ENCODE data around the gene KRT6A. TPM values are rescaled to one million over a fixed set of nuclear protein-coding genes. Genes with fewer than 3 reads are reported as not detected.

KRT6A gene
- total RNA-seq, 1 experiment from 2014 or later = 0.24 TPM

GRCh38 chr12:52524241-52524897 lies 31.3 kb upstream of the KRT6A start:
- ChIA-PET POLR2A (ENCODE audit: low non-redundant PET) (no interaction called here), CTCF (no interaction called here)
- intact Hi-C loops (cut with micrococcal nuclease; ENCODE audit: unreplicated experiment) = no loop called here
- no peaks in the 10 kb centered on the region for H3K9me3 ChIP-seq (ENCODE audit: low read depth, low read length, poor library complexity, severe bottlenecking)
- H3K36me3 ChIP-seq (ENCODE audit: insufficient read depth, low read length, poor library complexity, severe bottlenecking) = no peaks in the 10 kb centered on the region
- peaks cover 14% of the 10 kb centered on the region for H3K4me1 ChIP-seq (ENCODE audit: insufficient read depth, low read length, poor library complexity, severe bottlenecking)
- no peak for DNase-seq (ENCODE audit: low spot score)
- TF ChIP-seq, protein P1, sequence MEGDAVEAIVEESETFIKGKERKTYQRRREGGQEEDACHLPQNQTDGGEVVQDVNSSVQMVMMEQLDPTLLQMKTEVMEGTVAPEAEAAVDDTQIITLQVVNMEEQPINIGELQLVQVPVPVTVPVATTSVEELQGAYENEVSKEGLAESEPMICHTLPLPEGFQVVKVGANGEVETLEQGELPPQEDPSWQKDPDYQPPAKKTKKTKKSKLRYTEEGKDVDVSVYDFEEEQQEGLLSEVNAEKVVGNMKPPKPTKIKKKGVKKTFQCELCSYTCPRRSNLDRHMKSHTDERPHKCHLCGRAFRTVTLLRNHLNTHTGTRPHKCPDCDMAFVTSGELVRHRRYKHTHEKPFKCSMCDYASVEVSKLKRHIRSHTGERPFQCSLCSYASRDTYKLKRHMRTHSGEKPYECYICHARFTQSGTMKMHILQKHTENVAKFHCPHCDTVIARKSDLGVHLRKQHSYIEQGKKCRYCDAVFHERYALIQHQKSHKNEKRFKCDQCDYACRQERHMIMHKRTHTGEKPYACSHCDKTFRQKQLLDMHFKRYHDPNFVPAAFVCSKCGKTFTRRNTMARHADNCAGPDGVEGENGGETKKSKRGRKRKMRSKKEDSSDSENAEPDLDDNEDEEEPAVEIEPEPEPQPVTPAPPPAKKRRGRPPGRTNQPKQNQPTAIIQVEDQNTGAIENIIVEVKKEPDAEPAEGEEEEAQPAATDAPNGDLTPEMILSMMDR (conservative IDR thresholded peaks at IDR 0.05; ENCODE audit: low read depth, low read length) = no peak
- TF ChIP-seq EZH2 (IDR thresholded peaks at IDR 0.05; ENCODE audit: borderline replicate concordance, low read depth, low read length, poor library complexity, severe bottlenecking) = no peak
- no TSS peak for BruUV-seq (replicated peaks)
- no peaks in the 10 kb centered on the region for H3K27me3 ChIP-seq (replicated peaks; ENCODE audit: insufficient read depth, low read depth, low read length, poor library complexity)
- no peak overlapping the region for H3K4me3 ChIP-seq (ENCODE audit: low read depth, low read length, poor library complexity, severe bottlenecking)
- no peak overlapping the region for H3K27ac ChIP-seq (ENCODE audit: low read depth, low read length, poor library complexity, severe bottlenecking)

- POLR2A ChIA-PET (ENCODE audit: low non-redundant PET) = no interaction called here
- H3K4me1 ChIP-seq (ENCODE audit: insufficient read depth, low read length, poor library complexity, severe bottlenecking) = peaks cover 14% of the 10 kb centered on the region
- CTCF ChIA-PET = no interaction called here
- no peaks in the 10 kb centered on the region for H3K36me3 ChIP-seq (ENCODE audit: insufficient read depth, low read length, poor library complexity, severe bottlenecking)
- H3K27me3 ChIP-seq (replicated peaks; ENCODE audit: insufficient read depth, low read depth, low read length, poor library complexity) = no peaks in the 10 kb centered on the region
- no peak overlapping the region for H3K4me3 ChIP-seq (ENCODE audit: low read depth, low read length, poor library complexity, severe bottlenecking)
- intact Hi-C loops (cut with micrococcal nuclease; ENCODE audit: unreplicated experiment) = no loop called here
- DNase-seq (ENCODE audit: low spot score) = no peak
- BruUV-seq (replicated peaks) = no TSS peak
- no peak overlapping the region for H3K27ac ChIP-seq (ENCODE audit: low read depth, low read length, poor library complexity, severe bottlenecking)
- no peak for TF ChIP-seq EZH2 (IDR thresholded peaks at IDR 0.05; ENCODE audit: borderline replicate concordance, low read depth, low read length, poor library complexity, severe bottlenecking)
- TF ChIP-seq, protein P1 (conservative IDR thresholded peaks at IDR 0.05; ENCODE audit: low read depth, low read length) = no peak
- no peaks in the 10 kb centered on the region for H3K9me3 ChIP-seq (ENCODE audit: low read depth, low read length, poor library complexity, severe bottlenecking)
Measured at GRCh38 chr12:52523824-52524223, 30.8 kb upstream of the KRT6A start.

GRCh38 chr12:52522346-52523011 lies 29.4 kb upstream of the KRT6A start:
- intact Hi-C loops (cut with micrococcal nuclease; ENCODE audit: unreplicated experiment) = no loop called here
- CTCF ChIA-PET = no interaction called here
- Histone ChIP-seq H3K4me1 (ENCODE audit: insufficient read depth, low read length, poor library complexity, severe bottlenecking) (peaks cover 14% of the 10 kb centered on the region), H3K27ac (ENCODE audit: low read depth, low read length, poor library complexity, severe bottlenecking) (no peak overlapping the region), H3K9me3 (ENCODE audit: low read depth, low read length, poor library complexity, severe bottlenecking) (no peaks in the 10 kb centered on the region), H3K36me3 (ENCODE audit: insufficient read depth, low read length, poor library complexity, severe bottlenecking) (no peaks in the 10 kb centered on the region), H3K27me3 (replicated peaks; ENCODE audit: insufficient read depth, low read depth, low read length, poor library complexity) (no peaks in the 10 kb centered on the region), H3K4me3 (ENCODE audit: low read depth, low read length, poor library complexity, severe bottlenecking) (no peak overlapping the region)
- POLR2A ChIA-PET (ENCODE audit: low non-redundant PET) = no interaction called here
- peak; percentile 29 for DNase-seq (ENCODE audit: low spot score)
- TF ChIP-seq EZH2 (IDR thresholded peaks at IDR 0.05; ENCODE audit: borderline replicate concordance, low read depth, low read length, poor library complexity, severe bottlenecking) = no peak
- TF ChIP-seq, protein P1 (conservative IDR thresholded peaks at IDR 0.05; ENCODE audit: low read depth, low read length) = no peak
- BruUV-seq (replicated peaks) = no TSS peak

Data from A673 (cell line).